B cell (primary cell): Measurements from ENCODE around the gene ZC3HAV1. TPM values are rescaled to one million over a fixed set of nuclear protein-coding genes. Genes with fewer than 3 reads are reported as not detected.
"Not testable (repeated sequence)": the region's sequence is repeated elsewhere in the genome, so short reads cannot be mapped to it uniquely, and the experiment has no call there.

Source experiments
- ATAC-seq: fragments of 200-7000 bp; cut with Tn5 transposase; one replicate; pipeline ENCODE4 v1.10.0; 2021; ENCODE audit warnings: low read depth, mild to moderate bottlenecking, moderate number of reproducible peaks, moderate library complexity
- CTCF ChIA-PET: fragments of 350-600 bp; sonication (Branson Sonifier 250); formaldehyde crosslinking; loops from one replicate; lab custom pipeline; 2021; ENCODE audit warnings: antibody characterized with exemption, inconsistent platforms; lab: Charles Lee
- POLR2A ChIA-PET: fragments of 350-600 bp; sonication (Branson Sonifier 250); formaldehyde crosslinking; loops from one replicate; lab custom pipeline; 2021; ENCODE audit warnings: antibody characterized with exemption; lab: Charles Lee
- DNase-seq: peaks from one replicate; pipeline ENCODE4 v3.0.0; 2013
- H2AFZ ChIP-seq: 2 replicates; pipeline ENCODE4 v1.6.1; 2012; ENCODE audit warnings: mild to moderate bottlenecking, low read depth, low read length; ENCODE audit not compliant: insufficient read depth, poor library complexity, severe bottlenecking
- H3K27ac ChIP-seq, 2 donors: 1 replicate in 1 of 2; 2 replicates in 1 of 2; pipeline ENCODE4 v1.5.1; 2012 to 2013; ENCODE audit warnings: low read length in 2 of 2, mild to moderate bottlenecking in 2 of 2, moderate library complexity in 1 of 2
- H3K27me3 ChIP-seq, 4 experiments: fragments of 200-600 bp in 1 of 4; sonication (generic) in 1 of 4; replicated peaks in 1 of 4; 1 replicate in 2 of 4; 2 replicates in 2 of 4; pipeline versions ENCODE4 v1.6.1 to v1.7.0; 2013 to 2016; ENCODE audit warnings: low read length in 3 of 4, mild to moderate bottlenecking in 2 of 4, mixed read lengths in 1 of 4, moderate library complexity in 1 of 4; ENCODE audit not compliant: insufficient read depth in 4 of 4, control insufficient read depth in 3 of 4; ENCODE audit errors: control extremely low read depth in 1 of 4
- H3K36me3 ChIP-seq, 2 experiments: replicated peaks in 1 of 2; 1 replicate in 1 of 2; 2 replicates in 1 of 2; pipeline versions ENCODE4 v1.6.1 to v1.7.1; 2013; ENCODE audit warnings: low read length in 1 of 2; ENCODE audit not compliant: insufficient read depth in 2 of 2, control insufficient read depth in 1 of 2; ENCODE audit errors: control extremely low read depth in 1 of 2, extremely low read depth in 1 of 2
- H3K4me1 ChIP-seq, 2 donors: fragments of 200-600 bp in 1 of 2; sonication (generic) in 1 of 2; 1 replicate in 1 of 2; 2 replicates in 1 of 2; pipeline versions ENCODE4 v1.5.1 to v1.6.1; 2013 to 2017; ENCODE audit warnings: low read length in 2 of 2; ENCODE audit not compliant: control insufficient read depth in 2 of 2, insufficient read depth in 2 of 2
- H3K4me2 ChIP-seq: replicated peaks from 2 replicates; pipeline ENCODE3; 2012; ENCODE audit warnings: mild to moderate bottlenecking, low read depth, low read length; ENCODE audit not compliant: poor library complexity, severe bottlenecking
- H3K4me3 ChIP-seq, 5 experiments: fragments of 200-600 bp in 1 of 5; sonication (generic) in 1 of 5; 1 replicate in 3 of 5; 2 replicates in 2 of 5; pipeline versions ENCODE4 v1.5.1 to v1.7.0; 2011 to 2016; ENCODE audit warnings: low read length in 4 of 5, mild to moderate bottlenecking in 4 of 5, low read depth in 2 of 5, control low read depth in 1 of 5, moderate library complexity in 1 of 5; ENCODE audit not compliant: insufficient read depth in 1 of 5; ENCODE audit errors: control extremely low read depth in 1 of 5, extremely low read depth in 1 of 5
- H3K79me2 ChIP-seq: fragments of 200-600 bp; sonication (generic); one replicate; pipeline ENCODE4 v1.6.0; 2016; ENCODE audit warnings: low read length; ENCODE audit not compliant: control insufficient read depth, insufficient read depth
- H3K9ac ChIP-seq: fragments of 200-600 bp; sonication (generic); 2 replicates; pipeline ENCODE4 v1.6.1; 2017; ENCODE audit warnings: mild to moderate bottlenecking, low read length, moderate library complexity
- H3K9me3 ChIP-seq, 3 donors: one replicate each; pipeline versions ENCODE4 v1.6.1 to v1.7.1; 2013; ENCODE audit warnings: low read length in 2 of 3; ENCODE audit not compliant: control insufficient read depth in 2 of 3, insufficient read depth in 1 of 3; ENCODE audit errors: control extremely low read depth in 1 of 3
- H4K20me1 ChIP-seq: 2 replicates; pipeline ENCODE4 v1.6.0; 2012; ENCODE audit warnings: mild to moderate bottlenecking, low read length; ENCODE audit not compliant: insufficient read depth, control insufficient read depth, poor library complexity, severe bottlenecking
- H3K27ac Mint-ChIP-seq: one replicate; pipeline ENCODE4 v1.8.0; 2021; ENCODE audit warnings: mixed read lengths
- H3K27me3 Mint-ChIP-seq: one replicate; pipeline ENCODE4 v1.8.0; 2021; ENCODE audit warnings: mixed read lengths
- H3K4me1 Mint-ChIP-seq: one replicate; pipeline ENCODE4 v1.8.0; 2021; ENCODE audit warnings: mixed read lengths
- H3K4me3 Mint-ChIP-seq: one replicate; pipeline ENCODE4 v1.8.0; 2021; ENCODE audit warnings: mixed read lengths
- H3K9me3 Mint-ChIP-seq: one replicate; pipeline ENCODE4 v1.8.0; 2022; ENCODE audit warnings: mixed read lengths; ENCODE audit not compliant: insufficient read depth
- EZH2 ChIP-seq: IDR thresholded peaks from 2 replicates; pipeline ENCODE4 v1.6.1; 2012; ENCODE audit warnings: borderline replicate concordance, low read depth, mild to moderate bottlenecking, moderate library complexity, low read length; ENCODE audit not compliant: insufficient read depth, poor library complexity, severe bottlenecking
- WGBS: methylation state at CpG from one replicate; pipeline ENCODE4 v1.1.5; 2013; ENCODE audit warnings: missing lambda C conversion rate; ENCODE audit not compliant: insufficient coverage; 5-methylcytosine and 5-hydroxymethylcytosine counted together
- intact Hi-C: fragments of 100-400 bp; cut with micrococcal nuclease; formaldehyde crosslinking; loops from one replicate; pipeline ENCODE4 v1.10.0; 2022
- polyA plus RNA-seq: library from polyadenylated mRNA; depleted of rRNA; stranded (reverse); fragments of >200 nt; gene quantifications from 2 replicates; pipeline ENCODE4 v1.2.3, GENCODE V29; 2012
- total RNA-seq, 2 donors: library from RNA; stranded (reverse); fragments of 120-200 nt in 1 of 2; gene quantifications; 1 replicate in 1 of 2; 2 replicates in 1 of 2; pipeline versions ENCODE4 v1.2.3 to v1.2.4, GENCODE V29; 2013 to 2022
- TF ChIP-seq, protein P1 (sequence below): fragments of 200-600 bp; IDR thresholded peaks from one replicate; pipeline ENCODE4 v1.8.0; 2022; ENCODE audit warnings: antibody characterized with exemption, mild to moderate bottlenecking

Gene ZC3HAV1
- total and polyA plus RNA-seq, 2 donors (not counting 1 experiment from before 2014, with no cell fraction given), result 45.9 to 101 TPM

DNA sequence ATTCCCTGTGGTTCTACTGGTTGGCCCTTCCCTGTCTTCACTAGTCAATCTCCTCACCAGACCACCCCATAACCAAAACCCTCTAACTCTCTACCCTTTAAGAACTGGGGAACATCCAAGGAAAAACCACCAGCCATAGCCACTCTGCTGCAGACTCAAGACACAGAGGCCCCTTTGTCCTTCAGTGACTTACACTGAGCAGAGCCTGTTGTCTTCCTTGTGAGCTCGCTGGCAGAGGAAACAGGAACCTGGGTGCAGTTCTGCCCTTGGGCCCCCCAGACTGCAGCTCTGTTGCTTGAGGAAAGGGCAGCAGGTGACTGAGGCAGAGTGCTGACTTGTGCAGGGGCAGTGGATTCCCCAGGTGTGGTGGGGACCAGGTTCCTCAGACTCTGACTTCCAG, 30.6 kb downstream of the ZC3HAV1 start:
- DNase-seq, result no peak

DNA sequence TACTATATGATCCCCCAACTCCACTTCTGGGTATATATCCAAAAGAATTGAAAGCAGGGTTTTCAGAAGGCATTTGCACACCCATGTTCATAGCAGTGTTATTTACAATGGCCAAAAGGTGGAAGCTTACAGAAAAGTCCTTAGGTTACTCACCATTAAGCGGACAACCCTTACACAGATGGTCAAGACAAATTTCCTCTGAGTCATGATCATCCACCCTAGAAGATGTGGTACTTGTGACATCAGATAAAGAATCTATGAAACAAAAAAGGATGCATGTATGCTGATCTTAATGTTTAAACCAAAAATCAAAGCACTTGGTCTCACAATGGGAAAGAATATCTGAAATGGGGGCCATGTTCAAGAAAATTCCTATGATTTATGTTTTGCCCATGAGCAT, 31.1 kb downstream of the ZC3HAV1 start:
- Histone ChIP-seq H3K79me2 (peaks cover 87% of the 10 kb centered on the region), H3K4me1 (peaks cover 4% of the 10 kb centered on the region in 2 donors), H3K4me3 (no peak overlapping the region), H3K27me3 (no peaks in the 10 kb centered on the region), H2AFZ (no peak overlapping the region), H3K9ac (no peak overlapping the region), H3K9me3 (no peaks in the 10 kb centered on the region), H3K4me2 (no peak overlapping the region), H3K36me3 (peaks cover 5 to 92% of the 10 kb centered on the region in 2 experiments), H3K27ac (peak overlapping the region in 1 of 2 donors; percentile 45), H4K20me1 (peaks cover 81% of the 10 kb centered on the region)
- no peak overlapping the region for H3K4me3 Mint-ChIP-seq
- intact Hi-C loops, result no loop called here
- DNase-seq (no peak), ATAC-seq (no peak)
- H3K4me1 Mint-ChIP-seq, result peaks cover 21% of the 10 kb centered on the region
- WGBS, result no CpG with 5 or more reads among the region's 1 CpG
- H3K27me3 Mint-ChIP-seq, result no peaks in the 10 kb centered on the region
- H3K9me3 Mint-ChIP-seq, result no peaks in the 10 kb centered on the region
- H3K27ac Mint-ChIP-seq, result no peak overlapping the region
- no peak for TF ChIP-seq EZH2
- TF ChIP-seq, protein P1, sequence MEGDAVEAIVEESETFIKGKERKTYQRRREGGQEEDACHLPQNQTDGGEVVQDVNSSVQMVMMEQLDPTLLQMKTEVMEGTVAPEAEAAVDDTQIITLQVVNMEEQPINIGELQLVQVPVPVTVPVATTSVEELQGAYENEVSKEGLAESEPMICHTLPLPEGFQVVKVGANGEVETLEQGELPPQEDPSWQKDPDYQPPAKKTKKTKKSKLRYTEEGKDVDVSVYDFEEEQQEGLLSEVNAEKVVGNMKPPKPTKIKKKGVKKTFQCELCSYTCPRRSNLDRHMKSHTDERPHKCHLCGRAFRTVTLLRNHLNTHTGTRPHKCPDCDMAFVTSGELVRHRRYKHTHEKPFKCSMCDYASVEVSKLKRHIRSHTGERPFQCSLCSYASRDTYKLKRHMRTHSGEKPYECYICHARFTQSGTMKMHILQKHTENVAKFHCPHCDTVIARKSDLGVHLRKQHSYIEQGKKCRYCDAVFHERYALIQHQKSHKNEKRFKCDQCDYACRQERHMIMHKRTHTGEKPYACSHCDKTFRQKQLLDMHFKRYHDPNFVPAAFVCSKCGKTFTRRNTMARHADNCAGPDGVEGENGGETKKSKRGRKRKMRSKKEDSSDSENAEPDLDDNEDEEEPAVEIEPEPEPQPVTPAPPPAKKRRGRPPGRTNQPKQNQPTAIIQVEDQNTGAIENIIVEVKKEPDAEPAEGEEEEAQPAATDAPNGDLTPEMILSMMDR, result no peak
- POLR2A ChIA-PET, result interaction anchor here (0.6 kb wide), 1 partner anchor 49 kb away, joined by 3 read pairs; no protein-coding TSS in a partner anchor
- CTCF ChIA-PET, result interaction anchor here (4.7 kb wide), 1 partner anchor 15 kb away, joined by 40 read pairs; no protein-coding TSS in a partner anchor

More for the DNA sequence above, 30.6 kb downstream of the ZC3HAV1 start:
- H3K9me3 Mint-ChIP-seq, result no peaks in the 10 kb centered on the region
- no peak for ATAC-seq
- 67% methylated on average over 1 of the region's 1 CpG for WGBS
- H3K4me1 ChIP-seq, result peaks cover 4% of the 10 kb centered on the region in 2 donors
- H3K27me3 ChIP-seq, result no peaks in the 10 kb centered on the region
- H3K4me3 ChIP-seq, result no peak overlapping the region
- H2AFZ ChIP-seq, result no peak overlapping the region
- H3K4me3 Mint-ChIP-seq, result no peak overlapping the region
- H3K27me3 Mint-ChIP-seq, result no peaks in the 10 kb centered on the region
- TF ChIP-seq EZH2, result no peak
- TF ChIP-seq, protein P1, result no peak
- H3K4me2 ChIP-seq, result no peak overlapping the region
- no peaks in the 10 kb centered on the region for H3K9me3 ChIP-seq
- H3K79me2 ChIP-seq, result peaks cover 87% of the 10 kb centered on the region
- peak overlapping the region in 1 of 2 donors; percentile 3 for H3K27ac ChIP-seq
- H4K20me1 ChIP-seq, result peaks cover 81% of the 10 kb centered on the region
- intact Hi-C loops, result no loop called here
- H3K36me3 ChIP-seq, result peaks cover 1 to 93% of the 10 kb centered on the region in 2 experiments
- CTCF ChIA-PET, result no interaction called here
- H3K9ac ChIP-seq, result no peak overlapping the region
- POLR2A ChIA-PET, result interaction anchor here (0.6 kb wide), 1 partner anchor 49 kb away, joined by 3 read pairs; no protein-coding TSS in a partner anchor
- no peak overlapping the region for H3K27ac Mint-ChIP-seq
- H3K4me1 Mint-ChIP-seq, result peaks cover 19% of the 10 kb centered on the region

GRCh38 chr7:139077706-139078105, 31.8 kb downstream of the ZC3HAV1 start:
- H3K9ac ChIP-seq, H3K9me3 ChIP-seq, POLR2A ChIA-PET, H3K4me3 ChIP-seq, H3K27ac Mint-ChIP-seq, H3K4me1 ChIP-seq, H3K9me3 Mint-ChIP-seq, H3K27ac ChIP-seq, DNase-seq, intact Hi-C loops, H3K4me3 Mint-ChIP-seq, ATAC-seq, H3K27me3 ChIP-seq, H2AFZ ChIP-seq, H3K4me2 ChIP-seq, H3K27me3 Mint-ChIP-seq: not testable (repeated sequence)
- H3K79me2 ChIP-seq, result peaks cover 87% of the 10 kb centered on the region
- H3K4me1 Mint-ChIP-seq, result peaks cover 21% of the 10 kb centered on the region
- peaks cover 5 to 91% of the 10 kb centered on the region in 2 experiments for H3K36me3 ChIP-seq
- 100% methylated on average over 2 of the region's 5 CpGs for WGBS
- CTCF ChIA-PET, result interaction anchor here (4.7 kb wide), 1 partner anchor 16 kb away, joined by 40 read pairs; no protein-coding TSS in a partner anchor
- H4K20me1 ChIP-seq, result peaks cover 80% of the 10 kb centered on the region
